Right renal cortex interstitium (tissue), 3 donors: ENCODE data around the gene ZBTB40. TPM values are rescaled to one million over a fixed set of nuclear protein-coding genes. Genes with fewer than 3 reads are reported as not detected.

Experiments used
- DNase-seq, 3 donors: peaks; one replicate each; pipeline ENCODE4 v3.0.0-alpha.2; 2013; ENCODE audit warnings: low read depth in 3 of 3, low spot score in 2 of 3
- polyA plus RNA-seq, 3 donors: library from polyadenylated mRNA; unstranded; fragments of 120-200 nt; gene quantifications; one replicate each; pipeline ENCODE4 v1.2.1, GENCODE V29; 2013; ENCODE audit not compliant: insufficient read length in 3 of 3

ZBTB40 gene
- polyA plus RNA-seq, 3 donors = 18.4 to 19.8 (median 19.3) TPM

- no peak for DNase-seq
These were observed 14.0 kb downstream of the ZBTB40 start for GRCh38 chr1:22465671-22466070.

- DNase-seq = no peak
These were observed 18.6 kb downstream of the ZBTB40 start for GRCh38 chr1:22470227-22470626.

GRCh38 chr1:22471078-22471477, 19.4 kb downstream of the ZBTB40 start:
- no peak for DNase-seq

GRCh38 chr1:22471610-22472009, 20.0 kb downstream of the ZBTB40 start:
- no peak for DNase-seq

GRCh38 chr1:22472596-22472995, 20.9 kb downstream of the ZBTB40 start:
- DNase-seq = no peak

- no peak for DNase-seq
These were observed 22.3 kb downstream of the ZBTB40 start for GRCh38 chr1:22473952-22474351.

- no peak for DNase-seq
These were observed 24.9 kb downstream of the ZBTB40 start for GRCh38 chr1:22476566-22476965.

GRCh38 chr1:22483121-22483520, 31.5 kb downstream of the ZBTB40 start:
- no peak for DNase-seq

- no peak for DNase-seq
These were observed 33.2 kb downstream of the ZBTB40 start for GRCh38 chr1:22484706-22485345.

- DNase-seq = no peak
These were observed 33.8 kb downstream of the ZBTB40 start for GRCh38 chr1:22485431-22485830.

- no peak for DNase-seq
These were observed 36.1 kb downstream of the ZBTB40 start for GRCh38 chr1:22487781-22488180.

GRCh38 chr1:22488319-22488718, 36.7 kb downstream of the ZBTB40 start:
- DNase-seq = no peak

- no peak for DNase-seq
These were observed 37.6 kb downstream of the ZBTB40 start for GRCh38 chr1:22489278-22489677.

- no peak for DNase-seq
These were observed 38.2 kb downstream of the ZBTB40 start for GRCh38 chr1:22489823-22490222.

- no peak for DNase-seq
These were observed 38.7 kb downstream of the ZBTB40 start for GRCh38 chr1:22490309-22490708.

- no peak for DNase-seq
These were observed 40.5 kb downstream of the ZBTB40 start for GRCh38 chr1:22491995-22492715.

GRCh38 chr1:22494144-22494543, 42.5 kb downstream of the ZBTB40 start:
- no peak for DNase-seq

- DNase-seq = no peak
These were observed 43.4 kb downstream of the ZBTB40 start for GRCh38 chr1:22494943-22495579.

- no peak for DNase-seq
These were observed 45.0 kb downstream of the ZBTB40 start for GRCh38 chr1:22496536-22497160.

- DNase-seq = no peak
These were observed 46.8 kb downstream of the ZBTB40 start for GRCh38 chr1:22498463-22498862.

GRCh38 chr1:22500058-22500457, 48.4 kb downstream of the ZBTB40 start:
- DNase-seq = no peak
